NB4 (cell line): Measurements from ENCODE around the gene PPIB.

Experiments used
- MYC ChIP-seq: IDR thresholded peaks from 2 replicates; pipeline ENCODE4 v1.6.1; 2011; ENCODE audit warnings: low read depth, low read length
- TF ChIP-seq, protein P1 (sequence below): IDR thresholded peaks from one replicate; pipeline ENCODE4 v1.5.1; 2012; ENCODE audit warnings: low read depth, low read length

DNA sequence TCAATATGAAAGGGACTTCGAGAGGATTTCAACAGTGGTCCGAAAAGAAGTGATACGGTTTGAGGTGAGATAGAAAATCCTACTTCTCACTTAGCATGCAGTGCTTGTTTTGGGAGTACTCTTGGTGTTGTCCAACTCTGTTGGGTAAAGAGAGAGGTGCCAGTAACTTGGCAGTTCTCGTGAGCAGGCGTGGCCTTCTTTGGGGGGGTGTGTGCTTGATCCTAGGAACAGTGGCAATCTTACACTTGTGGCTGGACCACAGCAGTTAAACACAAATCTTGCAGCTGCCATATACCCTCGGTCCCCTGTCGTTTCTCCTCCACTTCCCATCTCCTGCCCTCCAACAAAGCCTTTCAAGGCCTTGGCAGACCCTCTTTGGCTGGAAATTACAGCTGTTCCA, 26.5 kb downstream of the PPIB start:
- TF ChIP-seq, protein P1, sequence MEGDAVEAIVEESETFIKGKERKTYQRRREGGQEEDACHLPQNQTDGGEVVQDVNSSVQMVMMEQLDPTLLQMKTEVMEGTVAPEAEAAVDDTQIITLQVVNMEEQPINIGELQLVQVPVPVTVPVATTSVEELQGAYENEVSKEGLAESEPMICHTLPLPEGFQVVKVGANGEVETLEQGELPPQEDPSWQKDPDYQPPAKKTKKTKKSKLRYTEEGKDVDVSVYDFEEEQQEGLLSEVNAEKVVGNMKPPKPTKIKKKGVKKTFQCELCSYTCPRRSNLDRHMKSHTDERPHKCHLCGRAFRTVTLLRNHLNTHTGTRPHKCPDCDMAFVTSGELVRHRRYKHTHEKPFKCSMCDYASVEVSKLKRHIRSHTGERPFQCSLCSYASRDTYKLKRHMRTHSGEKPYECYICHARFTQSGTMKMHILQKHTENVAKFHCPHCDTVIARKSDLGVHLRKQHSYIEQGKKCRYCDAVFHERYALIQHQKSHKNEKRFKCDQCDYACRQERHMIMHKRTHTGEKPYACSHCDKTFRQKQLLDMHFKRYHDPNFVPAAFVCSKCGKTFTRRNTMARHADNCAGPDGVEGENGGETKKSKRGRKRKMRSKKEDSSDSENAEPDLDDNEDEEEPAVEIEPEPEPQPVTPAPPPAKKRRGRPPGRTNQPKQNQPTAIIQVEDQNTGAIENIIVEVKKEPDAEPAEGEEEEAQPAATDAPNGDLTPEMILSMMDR, result no peak
- TF ChIP-seq MYC, result no peak
